ENCODE measurements around the gene PARP16. TPM values are rescaled to one million over a fixed set of nuclear protein-coding genes. Genes with fewer than 3 reads are reported as not detected.

The PARP16 gene
- total RNA-seq, 1 experiment from 2014 or later, result 9.7 TPM

- Histone ChIP-seq H4K20me1 (ENCODE audit: insufficient read depth) (no peaks in the 10 kb centered on the region), H3K27ac (ENCODE audit: low read depth, low read length) (no peak overlapping the region), H3K36me3 (ENCODE audit: control insufficient read depth in 1 of 2, insufficient read depth in 2 of 2, low read length in 2 of 2) (peaks cover 0 to 2% of the 10 kb centered on the region in 2 experiments; a peak in 1 of 4 replicates), H3K4me2 (ENCODE audit: low read length) (no peak overlapping the region), H3K79me2 (ENCODE audit: insufficient read depth, low read length) (no peaks in the 10 kb centered on the region), H2AFZ (ENCODE audit: low read depth, low read length, poor library complexity, severe bottlenecking) (no peak overlapping the region), H3K9ac (ENCODE audit: low read length) (no peak overlapping the region), H3K4me1 (ENCODE audit: control insufficient read depth in 1 of 2, insufficient read depth in 2 of 2, low read length in 2 of 2) (no peaks in the 10 kb centered on the region), H3K27me3 (ENCODE audit: insufficient read depth, low read length) (no peaks in the 10 kb centered on the region), H3K9me3 (ENCODE audit: control insufficient read depth in 1 of 2, insufficient read depth in 1 of 2, low read depth in 1 of 2, low read length in 2 of 2) (no peaks in the 10 kb centered on the region), H3K9me2 (ENCODE audit: insufficient read depth) (no peaks in the 10 kb centered on the region), H3K4me3 (replicated peaks in 1 of 2; ENCODE audit: low read depth in 1 of 2, low read length in 2 of 2) (no peak overlapping the region)
- RAD21 ChIA-PET (ENCODE audit: low non-redundant PET in 1 of 2, low total read pairs in 2 of 2, uncharacterized antibody in 2 of 2, unreplicated experiment in 2 of 2), result no interaction called here
- intact Hi-C loops (cut with micrococcal nuclease), result no loop called here
- TF ChIP-seq ZNF274 (IDR thresholded peaks at IDR 0.05; ENCODE audit: low read depth, low read length) (no peak), POLR2AphosphoS5 (IDR thresholded peaks at IDR 0.05; ENCODE audit: low read depth, low read length) (no peak), CTCF (IDR thresholded peaks at IDR 0.05 in 2 of 3, conservative IDR thresholded peaks at IDR 0.05 in 1 of 3; ENCODE audit: borderline replicate concordance in 1 of 3, insufficient read depth in 1 of 3, low read depth in 2 of 3, low read length in 2 of 3) (no peak), ZBTB33 (IDR thresholded peaks at IDR 0.05; ENCODE audit: extremely low read depth, insufficient replicate concordance, low read length) (no peak), YY1 (IDR thresholded peaks at IDR 0.05; ENCODE audit: extremely low read depth, insufficient replicate concordance, low read depth, low read length) (no peak), TCF7L2 (IDR thresholded peaks at IDR 0.05; ENCODE audit: borderline replicate concordance, extremely low read depth, insufficient read depth, insufficient read length) (no peak), CBX3 (IDR thresholded peaks at IDR 0.05; ENCODE audit: low read depth) (no peak), CEBPB (IDR thresholded peaks at IDR 0.05; ENCODE audit: low read depth) (no peak), EZH2 (IDR thresholded peaks at IDR 0.05) (no peak), FOSL1 (IDR thresholded peaks at IDR 0.05; ENCODE audit: low read depth) (no peak), SRF (IDR thresholded peaks at IDR 0.05; ENCODE audit: low read depth) (no peak), POLR2A (IDR thresholded peaks at IDR 0.05; ENCODE audit: borderline replicate concordance, extremely low read depth, insufficient read depth, insufficient read length) (no peak), ATF3 (IDR thresholded peaks at IDR 0.05) (no peak), REST (IDR thresholded peaks at IDR 0.05; ENCODE audit: low read depth) (no peak), ELF1 (IDR thresholded peaks at IDR 0.05; ENCODE audit: borderline replicate concordance, low read depth) (no peak), ZFX (IDR thresholded peaks at IDR 0.05) (no peak), RAD21 (IDR thresholded peaks at IDR 0.05; ENCODE audit: low read depth) (no peak)
- DNase-seq (ENCODE audit: low read depth, low spot score) (no peak), ATAC-seq (no peak)
- BruUV-seq (replicated peaks), result no TSS peak
- POLR2A ChIA-PET, result no interaction called here
- CTCF ChIA-PET, result no interaction called here
These were observed 32.3 kb downstream of the PARP16 start for GRCh38 chr15:65254356-65254755.

All from HCT116 (cell line).